H1 (cell line): Measurements from ENCODE around the gene ENPP6. TPM values are rescaled to one million over a fixed set of nuclear protein-coding genes. Genes with fewer than 3 reads are reported as not detected.

Experiments used
- JUND ChIP-seq: IDR thresholded peaks from 2 replicates; pipeline ENCODE4 v1.6.1; 2011; ENCODE audit warnings: mild to moderate bottlenecking, improper control_type of control experiment, low read length
- PHF8 ChIP-seq: fragments of 200-600 bp; sonication (generic); conservative IDR thresholded peaks from 2 replicates; pipeline ENCODE4 v1.7.1; 2012; ENCODE audit warnings: low read depth, mild to moderate bottlenecking, inconsistent platforms, low read length, moderate library complexity
- SP2 ChIP-seq: IDR thresholded peaks from 2 replicates; pipeline ENCODE4 v1.6.1; 2012; ENCODE audit warnings: mild to moderate bottlenecking, low read length, inconsistent platforms
- TAF7 ChIP-seq: optimal IDR thresholded peaks from 2 replicates; pipeline ENCODE3; 2011; ENCODE audit warnings: low read depth, mild to moderate bottlenecking, inconsistent platforms, low read length, moderate library complexity, borderline replicate concordance
- polyA plus RNA-seq, 7 experiments: library from polyadenylated mRNA; depleted of rRNA in 3 of 7; stranded (reverse) in 5 of 7; unstranded in 2 of 7; fragments of >200 nt in 5 of 7; fragments of 200-250 nt in 2 of 7; gene quantifications; 1 replicate in 5 of 7; 2 replicates in 1 of 7; 4 replicates in 1 of 7; pipeline versions ENCODE4 v1.2.1 to v1.2.3, GENCODE V29; 2011 to 2013; ENCODE audit warnings: missing spikeins in 2 of 7, mixed read lengths in 2 of 7
- total RNA-seq: library from RNA; stranded (reverse); fragmentation: NEBNext Ultra II Directional; extraction: Animal tissue kit (Norgen Biotek cat#: 25700); gene quantifications from 2 replicates; pipeline ENCODE4 v1.2.1, GENCODE V29; 2021

The ENPP6 gene
- total and polyA plus RNA-seq, 2 of the 8 experiments (the other 6 are each of a cell fraction or from before 2014, with no cell fraction given) = 0.11 to 0.20 TPM

DNA sequence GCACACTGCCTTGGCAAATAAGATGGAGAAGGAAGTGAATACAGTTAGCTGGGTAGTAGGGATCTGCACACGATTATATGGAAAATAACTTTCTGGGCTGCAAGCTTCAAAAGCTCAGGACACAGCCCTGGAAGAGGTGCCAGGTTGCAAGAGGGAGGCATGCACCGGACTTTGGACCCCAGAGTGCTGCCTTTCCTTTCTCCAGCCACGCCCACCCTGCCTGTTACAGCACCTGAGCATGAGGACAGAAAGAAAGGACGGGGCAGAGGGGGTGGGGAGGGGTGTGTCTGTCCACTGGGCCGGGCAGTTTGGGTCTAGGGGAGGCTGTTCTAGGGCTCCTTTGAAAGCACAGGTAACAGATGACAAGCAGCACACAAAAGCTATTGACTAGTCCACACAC is 152.8 kb downstream of the ENPP6 start (continued):
- TF ChIP-seq PHF8 (no peak), SP2 (no peak), TAF7 (no peak), JUND (no peak)
